ENCODE results near the gene FNBP1. TPM values are rescaled to one million over a fixed set of nuclear protein-coding genes. Genes with fewer than 3 reads are reported as not detected.
"Not testable (repeated sequence)": the region's sequence is repeated elsewhere in the genome, so short reads cannot be mapped to it uniquely, and the experiment has no call there.

Gene FNBP1
- total RNA-seq, 1 donor from 2014 or later = 157 TPM

- intact Hi-C loops (cut with micrococcal nuclease) = no loop called here
Measured at GRCh38 chr9:130023994-130024596, 18.9 kb downstream of the FNBP1 start.

- intact Hi-C loops (cut with micrococcal nuclease) = no loop called here
Measured at GRCh38 chr9:130023144-130023787, 19.7 kb downstream of the FNBP1 start.

GRCh38 chr9:130022566-130023143, 20.3 kb downstream of the FNBP1 start:
- intact Hi-C loops (cut with micrococcal nuclease) = no loop called here

GRCh38 chr9:130021842-130022241, 21.1 kb downstream of the FNBP1 start:
- intact Hi-C loops (cut with micrococcal nuclease) = not testable (repeated sequence)

- intact Hi-C loops (cut with micrococcal nuclease) = no loop called here
Measured at GRCh38 chr9:130021123-130021522, 21.9 kb downstream of the FNBP1 start.

GRCh38 chr9:130020618-130021017, 22.4 kb downstream of the FNBP1 start:
- intact Hi-C loops (cut with micrococcal nuclease) = no loop called here

- intact Hi-C loops (cut with micrococcal nuclease) = no loop called here
Measured at GRCh38 chr9:130018265-130018664, 24.7 kb downstream of the FNBP1 start.

- intact Hi-C loops (cut with micrococcal nuclease) = not testable (repeated sequence)
Measured at GRCh38 chr9:130017510-130017909, 25.5 kb downstream of the FNBP1 start.

GRCh38 chr9:130017076-130017475, 25.9 kb downstream of the FNBP1 start:
- intact Hi-C loops (cut with micrococcal nuclease) = no loop called here

GRCh38 chr9:130015353-130016019, 27.5 kb downstream of the FNBP1 start:
- intact Hi-C loops (cut with micrococcal nuclease) = loop anchor here (1.0 kb wide), 1 partner anchor 8 kb away; no protein-coding TSS in a partner anchor

GRCh38 chr9:130013326-130013725, 29.7 kb downstream of the FNBP1 start:
- intact Hi-C loops (cut with micrococcal nuclease) = no loop called here

- intact Hi-C loops (cut with micrococcal nuclease) = loop anchor here (1.0 to 2.0 kb wide), 2 partner anchors 28 to 47 kb away; no protein-coding TSS in a partner anchor
Measured at GRCh38 chr9:130010151-130010988, 32.6 kb downstream of the FNBP1 start.

- intact Hi-C loops (cut with micrococcal nuclease) = loop anchor here (2.0 kb wide), 1 partner anchor 17 kb away; no protein-coding TSS in a partner anchor
Measured at GRCh38 chr9:130009546-130009945, 33.4 kb downstream of the FNBP1 start.

- intact Hi-C loops (cut with micrococcal nuclease) = loop anchor here (2.0 kb wide), 1 partner anchor 18 kb away; no protein-coding TSS in a partner anchor
Measured at GRCh38 chr9:130008538-130008937, 34.5 kb downstream of the FNBP1 start.

GRCh38 chr9:130006952-130007351, 36.0 kb downstream of the FNBP1 start:
- intact Hi-C loops (cut with micrococcal nuclease) = loop anchor here (1.0 to 2.0 kb wide), 3 partner anchors 8 to 62 kb away; no protein-coding TSS in a partner anchor

GRCh38 chr9:130003943-130004552, 38.9 kb downstream of the FNBP1 start:
- intact Hi-C loops (cut with micrococcal nuclease) = no loop called here

- intact Hi-C loops (cut with micrococcal nuclease) = no loop called here
Measured at GRCh38 chr9:130002320-130002719, 40.7 kb downstream of the FNBP1 start.

GRCh38 chr9:130001190-130001589, 41.8 kb downstream of the FNBP1 start:
- intact Hi-C loops (cut with micrococcal nuclease) = no loop called here

- intact Hi-C loops (cut with micrococcal nuclease) = loop anchor here (5.0 kb wide), 1 partner anchor 52 kb away; no protein-coding TSS in a partner anchor
Measured at GRCh38 chr9:129999141-129999510, 43.9 kb downstream of the FNBP1 start.

GRCh38 chr9:129998491-129999140, 44.4 kb downstream of the FNBP1 start:
- intact Hi-C loops (cut with micrococcal nuclease) = loop anchor here (5.0 kb wide), 1 partner anchor 51 kb away; no protein-coding TSS in a partner anchor
